ENCODE measurements around the gene ACTN3. TPM values are rescaled to one million over a fixed set of nuclear protein-coding genes. Genes with fewer than 3 reads are reported as not detected.

The ACTN3 gene
- polyA plus RNA-seq, 1 experiment, result 0.11 TPM

DNA sequence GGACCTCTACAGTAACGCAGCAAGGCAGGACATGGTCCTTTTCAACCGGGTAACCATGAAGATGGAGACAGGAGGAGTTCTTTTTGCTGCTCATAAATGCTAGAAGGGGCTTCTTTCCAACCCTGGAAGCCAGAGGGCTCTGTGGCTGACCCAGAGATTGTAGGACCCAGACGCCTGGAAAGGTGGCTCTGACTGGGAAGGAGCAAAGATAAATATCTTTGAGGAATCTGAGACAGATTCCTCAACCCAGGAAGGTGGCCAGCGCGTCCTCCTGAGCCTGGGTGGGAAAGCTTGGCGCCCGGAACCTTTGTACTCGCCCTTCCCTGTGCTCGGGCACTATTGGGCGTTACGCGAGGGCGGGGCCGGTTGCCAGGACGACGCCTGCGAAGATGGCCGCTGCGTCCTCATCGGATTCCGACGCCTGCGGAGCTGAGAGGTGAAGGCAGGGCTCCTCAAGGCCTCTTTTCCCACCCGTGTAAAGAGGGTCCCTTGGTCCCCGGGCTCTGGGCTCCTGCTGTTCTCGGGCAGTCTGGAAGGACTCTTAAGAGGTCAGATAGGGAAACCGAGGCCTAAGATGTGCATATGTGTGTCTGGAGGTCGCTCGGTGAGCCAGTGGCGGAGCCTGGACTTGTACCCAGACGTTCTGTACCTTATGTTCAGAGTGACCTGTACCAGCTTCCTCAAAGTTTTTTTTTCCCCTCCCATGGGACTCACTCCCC lies 36.3 kb upstream of the ACTN3 start, which contains the start of gene BBS1:
TSS of gene BBS1 (plus strand) at position 365 of the 719 bp plus-strand sequence. CDS start at position 390, 25 bp downstream.
- POLR2A ChIA-PET, result interaction anchor here (0.6 to 1.5 kb wide), 3 partner anchors 30 to 44 kb away, joined by 3 to 6 read pairs (median 4); partner anchors contain the start of genes DPP3, PELI3 and ZDHHC24
- CTCF ChIA-PET, result interaction anchor here (0.6 to 1.0 kb wide), 2 partner anchors 135 to 222 kb away, joined by 6 read pairs; no protein-coding TSS in a partner anchor
- H3K9me3 ChIP-seq (ENCODE audit: control insufficient read depth, insufficient read depth, low read length), result no peaks in the 10 kb centered on the region

GRCh38 chr11:66510990-66511339 lies 35.7 kb upstream of the ACTN3 start:
- Histone ChIP-seq H3K9me3 (ENCODE audit: control insufficient read depth, insufficient read depth, low read length) (no peaks in the 10 kb centered on the region), H3K27ac (ENCODE audit: low read depth, low read length) (peak overlapping the region; percentile 2), H3K4me3 (ENCODE audit: low read depth, low read length) (peak overlapping the region; percentile 97), H3K27me3 (ENCODE audit: control insufficient read depth, insufficient read depth, low read length) (no peaks in the 10 kb centered on the region)
- POLR2A ChIA-PET, result interaction anchor here (1.5 kb wide), 1 partner anchor 35 kb away, joined by 6 read pairs; the partner anchor contains the start of gene ZDHHC24
- CTCF ChIA-PET, result no interaction called here
- DNase-seq (ENCODE audit: low read depth, low spot score), result no peak
- TF ChIP-seq CTCF (IDR thresholded peaks at IDR 0.05; ENCODE audit: low read depth, low read length), result no peak

More for the DNA sequence above, 36.3 kb upstream of the ACTN3 start, which contains the start of gene BBS1:
- TF ChIP-seq CTCF (IDR thresholded peaks at IDR 0.05; ENCODE audit: low read depth, low read length), result no peak; the same call in 1 of the 2 replicates
- peak within 1 kb of the TSS; percentile 97 for H3K4me3 ChIP-seq (ENCODE audit: low read depth, low read length)
- H3K27me3 ChIP-seq (ENCODE audit: control insufficient read depth, insufficient read depth, low read length), result no peaks in the 10 kb centered on the region
- H3K27ac ChIP-seq (ENCODE audit: low read depth, low read length), result peak within 1 kb of the TSS; percentile 2
- DNase-seq (ENCODE audit: low read depth, low spot score), result peak; percentile 26

DNA sequence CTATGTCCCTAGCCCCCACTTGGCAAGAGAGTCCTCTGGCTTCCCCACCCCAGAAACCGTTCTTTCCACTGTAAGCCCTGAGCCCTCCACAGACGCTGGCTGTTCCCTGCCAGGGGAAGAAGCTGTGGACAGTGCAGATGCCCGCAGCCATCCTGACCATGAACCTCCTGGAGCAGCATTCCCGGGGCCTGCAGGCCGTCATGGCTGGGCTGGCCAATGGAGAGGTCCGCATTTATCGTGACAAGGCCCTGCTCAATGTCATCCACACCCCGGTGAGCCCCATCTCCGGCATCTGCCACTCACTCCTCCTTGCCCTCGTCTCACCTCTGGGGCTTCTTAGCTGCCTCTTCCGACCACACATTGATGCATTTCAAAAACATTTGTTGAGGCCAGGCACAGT lies 23.1 kb upstream of the ACTN3 start:
- no peaks in the 10 kb centered on the region for H3K27me3 ChIP-seq (ENCODE audit: control insufficient read depth, insufficient read depth, low read length)
- POLR2A ChIA-PET, result interaction anchor here (0.5 kb wide), 1 partner anchor 472 kb away, joined by 4 read pairs; no protein-coding TSS in a partner anchor
- CTCF ChIA-PET, result no interaction called here
- TF ChIP-seq CTCF (IDR thresholded peaks at IDR 0.05; ENCODE audit: low read depth, low read length), result no peak
- no peak for DNase-seq (ENCODE audit: low read depth, low spot score)
- H3K9me3 ChIP-seq (ENCODE audit: control insufficient read depth, insufficient read depth, low read length), result no peaks in the 10 kb centered on the region
- H3K27ac ChIP-seq (ENCODE audit: low read depth, low read length), result no peak overlapping the region
- H3K4me3 ChIP-seq (ENCODE audit: low read depth, low read length), result no peak overlapping the region

- Histone ChIP-seq H3K4me3 (ENCODE audit: low read depth, low read length) (no peak overlapping the region), H3K9me3 (ENCODE audit: control insufficient read depth, insufficient read depth, low read length) (no peaks in the 10 kb centered on the region), H3K27ac (ENCODE audit: low read depth, low read length) (no peak overlapping the region), H3K27me3 (ENCODE audit: control insufficient read depth, insufficient read depth, low read length) (no peaks in the 10 kb centered on the region)
- no peak for DNase-seq (ENCODE audit: low read depth, low spot score)
- ChIA-PET POLR2A (interaction anchor here (0.5 kb wide), 1 partner anchor 472 kb away, joined by 4 read pairs; no protein-coding TSS in a partner anchor), CTCF (no interaction called here)
- TF ChIP-seq CTCF (IDR thresholded peaks at IDR 0.05; ENCODE audit: low read depth, low read length), result no peak
Observed at GRCh38 chr11:66524304-66525040, 22.2 kb upstream of the ACTN3 start.
